ENCODE measurements around the gene THAP11.

- TF ChIP-seq, protein P1, sequence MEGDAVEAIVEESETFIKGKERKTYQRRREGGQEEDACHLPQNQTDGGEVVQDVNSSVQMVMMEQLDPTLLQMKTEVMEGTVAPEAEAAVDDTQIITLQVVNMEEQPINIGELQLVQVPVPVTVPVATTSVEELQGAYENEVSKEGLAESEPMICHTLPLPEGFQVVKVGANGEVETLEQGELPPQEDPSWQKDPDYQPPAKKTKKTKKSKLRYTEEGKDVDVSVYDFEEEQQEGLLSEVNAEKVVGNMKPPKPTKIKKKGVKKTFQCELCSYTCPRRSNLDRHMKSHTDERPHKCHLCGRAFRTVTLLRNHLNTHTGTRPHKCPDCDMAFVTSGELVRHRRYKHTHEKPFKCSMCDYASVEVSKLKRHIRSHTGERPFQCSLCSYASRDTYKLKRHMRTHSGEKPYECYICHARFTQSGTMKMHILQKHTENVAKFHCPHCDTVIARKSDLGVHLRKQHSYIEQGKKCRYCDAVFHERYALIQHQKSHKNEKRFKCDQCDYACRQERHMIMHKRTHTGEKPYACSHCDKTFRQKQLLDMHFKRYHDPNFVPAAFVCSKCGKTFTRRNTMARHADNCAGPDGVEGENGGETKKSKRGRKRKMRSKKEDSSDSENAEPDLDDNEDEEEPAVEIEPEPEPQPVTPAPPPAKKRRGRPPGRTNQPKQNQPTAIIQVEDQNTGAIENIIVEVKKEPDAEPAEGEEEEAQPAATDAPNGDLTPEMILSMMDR (IDR thresholded peaks at IDR 0.05) = no peak
- TF ChIP-seq POLR2A (IDR thresholded peaks at IDR 0.05) = no peak
Observed at GRCh38 chr16:67885976-67886375, 43.9 kb downstream of the THAP11 start.
